Hematopoietic multipotent progenitor cell treated with erythropoietin and hydrocortisone succinate and interleukin-3 and kit ligand, for 15 days (in vitro differentiated cells): ENCODE results near the gene CRYBB2.
"Not testable (repeated sequence)": the region's sequence is repeated elsewhere in the genome, so short reads cannot be mapped to it uniquely, and the experiment has no call there.

Experiments used
- DNase-seq: peaks from one replicate; pipeline ENCODE4 v3.0.0-alpha.2; 2015; ENCODE audit warnings: low spot score

The CRYBB2 gene

GRCh38 chr22:25219211-25219689 is at the start of gene CRYBB2:
CRYBB2 (plus strand) TSS chr22:25219639; CDS start chr22:25221430, 1,791 bp downstream.
- no peak for DNase-seq

- no peak for DNase-seq
Measured at GRCh38 chr22:25170426-25170980, 48.9 kb upstream of the CRYBB2 start.

- no peak for DNase-seq
Measured at GRCh38 chr22:25172153-25172552, 47.3 kb upstream of the CRYBB2 start.

- no peak for DNase-seq
Measured at GRCh38 chr22:25174156-25174887, 45.1 kb upstream of the CRYBB2 start.

- no peak for DNase-seq
Measured at GRCh38 chr22:25174888-25175411, 44.5 kb upstream of the CRYBB2 start.

GRCh38 chr22:25176175-25176574 is 43.3 kb upstream of the CRYBB2 start:
- DNase-seq, result no peak

- DNase-seq, result no peak
Measured at GRCh38 chr22:25176799-25177198, 42.6 kb upstream of the CRYBB2 start.

- no peak for DNase-seq
Measured at GRCh38 chr22:25177226-25177625, 42.2 kb upstream of the CRYBB2 start.

- DNase-seq, result no peak
Measured at GRCh38 chr22:25177895-25178294, 41.5 kb upstream of the CRYBB2 start.

GRCh38 chr22:25178348-25178747 is 41.1 kb upstream of the CRYBB2 start:
- not testable (repeated sequence) for DNase-seq

- not testable (repeated sequence) for DNase-seq
Measured at GRCh38 chr22:25178869-25179631, 40.4 kb upstream of the CRYBB2 start.

GRCh38 chr22:25182131-25183110 is 37.0 kb upstream of the CRYBB2 start:
- no peak for DNase-seq

GRCh38 chr22:25183949-25184619 is 35.4 kb upstream of the CRYBB2 start:
- DNase-seq, result no peak

GRCh38 chr22:25186140-25186539 is 33.3 kb upstream of the CRYBB2 start:
- DNase-seq, result no peak

- DNase-seq, result no peak
Measured at GRCh38 chr22:25187469-25187868, 32.0 kb upstream of the CRYBB2 start.

- no peak for DNase-seq
Measured at GRCh38 chr22:25192406-25192805, 27.0 kb upstream of the CRYBB2 start.

GRCh38 chr22:25193130-25193529 is 26.3 kb upstream of the CRYBB2 start:
- DNase-seq, result no peak

GRCh38 chr22:25193548-25193947 is 25.9 kb upstream of the CRYBB2 start:
- no peak for DNase-seq

- no peak for DNase-seq
Measured at GRCh38 chr22:25196326-25196725, 23.1 kb upstream of the CRYBB2 start.

- DNase-seq, result no peak
Measured at GRCh38 chr22:25197340-25197739, 22.1 kb upstream of the CRYBB2 start.
